HG03565 (cell line): ENCODE measurements around the gene DGUOK.
"Not testable (repeated sequence)": the region's sequence is repeated elsewhere in the genome, so short reads cannot be mapped to it uniquely, and the experiment has no call there.

Experiments
- ATAC-seq: cut with Tn5 transposase; IDR thresholded peaks from one replicate; pipeline ENCODE4 v1.9.1; 2021; ENCODE audit warnings: mild to moderate bottlenecking, moderate library complexity; ENCODE audit not compliant: unreplicated experiment

The DGUOK gene

DNA sequence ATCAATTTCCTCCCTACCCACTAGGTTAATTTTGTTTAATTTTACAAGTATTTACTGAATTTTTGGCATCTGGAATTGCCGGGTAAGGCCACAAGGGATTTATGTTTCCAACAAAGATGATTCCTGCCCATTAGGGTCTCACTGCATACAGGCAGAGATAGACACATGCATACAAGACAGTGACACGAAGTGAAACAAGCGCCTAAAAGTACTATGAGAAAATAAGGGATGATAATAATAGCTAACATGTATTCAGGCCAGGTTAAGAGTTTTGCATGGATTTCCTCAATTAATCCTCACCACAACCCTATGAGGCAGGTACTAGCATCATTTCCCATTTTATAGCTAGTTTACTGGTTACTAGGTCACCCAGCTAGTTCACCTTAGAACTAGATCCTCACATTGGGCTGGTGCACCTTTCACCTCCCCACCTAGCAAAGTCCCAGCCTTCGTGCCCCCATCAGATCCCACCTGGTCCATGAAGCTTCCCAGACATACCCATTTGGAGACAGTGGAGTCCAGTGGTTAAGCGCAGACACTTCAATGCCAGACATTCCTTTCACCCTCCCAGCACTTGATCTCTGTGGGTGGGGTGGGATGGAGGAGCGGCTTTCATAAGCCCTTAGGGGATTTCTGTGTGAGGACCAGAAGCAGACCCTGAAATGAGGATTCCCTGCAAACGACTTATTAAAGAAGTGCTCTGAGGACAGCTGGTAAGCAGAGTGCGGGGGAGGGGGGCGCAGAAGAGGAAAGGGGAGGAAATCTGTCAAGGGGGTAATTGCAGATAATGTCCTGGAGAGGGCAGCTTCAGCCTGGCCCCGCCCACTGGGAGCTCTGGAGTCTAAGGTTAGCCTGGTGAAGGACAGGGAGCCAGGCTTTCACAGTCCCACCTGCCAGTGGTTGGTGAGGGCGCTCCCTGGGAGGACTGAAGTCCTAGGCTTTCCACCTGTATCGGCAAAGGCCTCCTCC, 5.8 kb upstream of the DGUOK start:
- no peak for ATAC-seq

DNA sequence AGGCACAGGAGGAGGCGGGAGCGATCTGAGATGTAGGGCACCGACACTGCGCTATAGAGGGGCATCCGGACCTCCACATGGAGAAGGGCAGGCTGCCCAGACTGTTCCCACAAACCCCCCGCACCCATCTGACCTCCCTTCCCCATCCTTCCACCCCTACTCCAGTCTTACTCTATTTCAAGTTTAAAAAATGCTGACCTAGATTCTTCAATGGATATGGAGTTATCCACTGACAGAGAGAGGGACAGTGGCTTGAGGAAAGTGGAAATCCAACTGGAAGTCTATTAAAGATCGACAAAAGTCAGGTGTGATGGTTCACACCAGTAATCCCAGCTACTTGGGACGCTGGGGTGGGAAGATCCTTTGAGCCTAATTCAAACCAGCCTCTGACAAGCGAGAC, 5.1 kb upstream of the DGUOK start:
- no peak for ATAC-seq

DNA sequence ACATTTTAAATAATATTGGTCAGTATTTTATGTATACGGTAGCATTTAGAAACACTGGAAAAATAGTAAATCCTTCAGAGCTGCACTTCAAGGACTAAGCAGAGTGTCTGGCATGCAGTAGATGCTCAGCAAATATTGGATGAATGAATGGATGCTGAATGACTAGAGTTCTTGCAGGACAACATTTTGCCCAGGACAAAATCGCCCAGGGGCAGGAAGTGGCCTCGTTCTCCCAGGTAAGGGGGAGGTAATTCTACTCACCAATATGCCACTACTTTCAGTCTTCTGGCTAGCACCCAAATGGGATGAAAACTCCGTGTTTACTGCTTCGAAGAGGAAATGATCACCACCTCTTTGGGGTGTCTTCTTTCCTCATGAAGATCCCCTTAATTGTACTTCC, 4.0 kb upstream of the DGUOK start:
- no peak for ATAC-seq

DNA sequence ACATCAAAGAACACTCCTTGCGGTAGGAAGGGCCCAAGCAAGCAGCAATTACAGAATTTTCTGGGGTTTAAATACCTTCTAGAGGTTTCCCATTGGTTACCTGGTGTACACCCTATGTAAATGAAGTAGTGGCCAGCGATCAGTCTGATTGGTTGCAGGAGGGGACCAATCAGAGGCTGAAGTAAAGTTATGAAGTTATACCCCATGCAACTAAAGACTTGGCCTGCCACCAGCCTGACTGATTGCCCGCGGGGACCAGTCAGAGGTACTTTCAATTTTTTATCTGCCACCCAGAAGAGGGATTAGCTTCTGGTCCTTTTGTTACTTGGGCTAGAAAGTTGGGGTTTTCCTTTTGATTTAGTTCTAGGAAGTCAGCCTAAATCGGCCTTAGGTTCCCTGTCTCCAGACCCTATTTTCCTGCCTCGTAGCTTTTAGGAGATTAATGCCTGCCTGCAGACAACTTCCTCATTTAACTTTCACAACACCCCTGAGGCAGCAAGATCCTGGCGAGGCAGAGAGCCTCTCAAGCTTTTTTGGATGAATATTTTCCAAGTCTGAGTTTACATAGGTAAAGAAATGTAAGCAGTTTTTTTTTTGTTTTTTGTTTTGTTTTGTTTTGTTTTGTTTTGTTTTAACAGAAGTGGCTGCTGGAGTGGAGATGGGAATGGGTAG, 1.5 kb upstream of the DGUOK start:
- ATAC-seq: no peak

DNA sequence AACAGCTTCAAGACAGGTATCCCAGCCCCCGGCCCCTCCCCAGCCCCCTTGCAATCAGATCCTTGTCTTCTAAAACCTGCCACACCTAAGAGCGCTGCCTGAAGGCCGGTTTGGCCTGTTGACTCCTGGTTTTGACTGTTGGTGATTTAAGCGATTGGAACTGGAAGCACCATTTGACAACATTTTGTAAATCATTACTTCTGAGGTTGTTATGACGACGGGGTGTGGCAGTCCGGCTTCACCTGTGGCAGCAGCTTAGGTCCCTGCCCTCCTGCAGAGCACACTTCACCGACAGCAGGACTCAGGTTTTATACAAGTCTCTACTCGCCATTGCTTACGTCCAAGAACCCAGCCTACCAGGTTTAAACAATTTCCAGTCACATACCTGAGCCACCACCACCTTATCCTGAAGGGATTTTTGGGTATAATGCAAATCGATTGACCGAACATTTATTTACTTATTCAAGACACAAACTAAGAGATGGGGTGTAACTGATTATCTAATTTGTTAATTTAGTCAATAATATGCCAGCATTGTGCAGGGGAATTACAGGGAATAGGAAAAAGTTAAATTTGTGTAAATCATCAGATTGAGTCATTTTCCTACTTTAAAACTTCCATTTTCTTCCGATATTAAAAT, 707 bp upstream of the DGUOK start:
- ATAC-seq: no peak

DNA sequence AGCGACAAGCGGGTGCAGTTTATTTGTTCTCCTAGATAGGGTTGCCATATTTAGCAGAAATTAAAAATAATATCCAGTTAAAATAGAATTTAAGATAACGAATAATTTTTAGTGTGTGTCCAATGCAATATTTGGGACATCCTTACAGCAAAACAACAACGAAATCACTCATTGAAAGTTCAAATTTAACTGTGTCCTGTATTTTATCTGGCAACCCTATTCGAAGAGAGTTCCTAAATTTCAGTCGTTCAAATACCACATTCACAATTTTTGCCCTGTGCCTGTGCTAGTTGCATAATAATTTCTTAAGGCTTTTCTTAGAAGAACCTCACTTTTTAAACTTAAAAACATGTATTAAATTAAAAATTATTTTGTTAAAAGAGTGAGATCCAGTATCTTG, 664 bp downstream of the DGUOK start:
- ATAC-seq: no peak

DNA sequence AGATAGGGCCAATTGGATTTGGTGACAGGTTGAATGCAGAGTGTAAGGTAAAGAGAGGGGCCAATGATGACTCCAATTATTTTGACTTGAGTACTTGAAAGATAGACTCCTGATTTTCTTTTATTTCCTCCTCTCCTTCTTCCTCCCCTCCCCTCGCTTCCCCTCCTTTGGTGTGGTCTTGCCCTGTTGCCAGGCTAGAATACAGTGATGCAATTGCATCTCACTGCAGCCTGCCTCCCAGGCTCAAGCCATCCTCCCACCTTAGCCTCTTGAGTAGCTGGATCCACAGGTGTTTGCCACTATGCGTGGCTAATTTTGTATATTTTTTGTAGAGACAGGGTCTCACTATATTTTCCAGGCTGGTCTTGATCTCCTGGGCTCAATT, 2.3 kb downstream of the DGUOK start:
- ATAC-seq: no peak

DNA sequence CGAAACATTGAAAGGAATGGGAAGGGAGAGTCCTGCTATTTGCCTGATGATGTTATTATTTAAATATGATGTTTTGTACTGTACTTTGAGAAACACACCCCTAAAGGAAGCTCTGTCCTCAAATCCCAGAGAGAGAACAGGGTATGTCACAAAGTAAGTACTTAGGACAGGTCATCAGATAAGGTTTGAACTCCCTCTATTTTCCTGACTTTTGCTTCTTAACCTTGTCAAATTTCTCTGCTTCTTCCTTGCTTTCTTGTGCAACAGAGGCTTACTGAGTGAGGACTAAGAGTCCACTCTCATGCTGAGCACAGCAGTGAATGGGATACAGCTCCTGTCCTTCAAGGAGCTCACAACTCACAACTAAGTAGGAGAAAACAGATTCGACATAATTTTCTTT, 3.7 kb downstream of the DGUOK start:
- ATAC-seq: no peak

DNA sequence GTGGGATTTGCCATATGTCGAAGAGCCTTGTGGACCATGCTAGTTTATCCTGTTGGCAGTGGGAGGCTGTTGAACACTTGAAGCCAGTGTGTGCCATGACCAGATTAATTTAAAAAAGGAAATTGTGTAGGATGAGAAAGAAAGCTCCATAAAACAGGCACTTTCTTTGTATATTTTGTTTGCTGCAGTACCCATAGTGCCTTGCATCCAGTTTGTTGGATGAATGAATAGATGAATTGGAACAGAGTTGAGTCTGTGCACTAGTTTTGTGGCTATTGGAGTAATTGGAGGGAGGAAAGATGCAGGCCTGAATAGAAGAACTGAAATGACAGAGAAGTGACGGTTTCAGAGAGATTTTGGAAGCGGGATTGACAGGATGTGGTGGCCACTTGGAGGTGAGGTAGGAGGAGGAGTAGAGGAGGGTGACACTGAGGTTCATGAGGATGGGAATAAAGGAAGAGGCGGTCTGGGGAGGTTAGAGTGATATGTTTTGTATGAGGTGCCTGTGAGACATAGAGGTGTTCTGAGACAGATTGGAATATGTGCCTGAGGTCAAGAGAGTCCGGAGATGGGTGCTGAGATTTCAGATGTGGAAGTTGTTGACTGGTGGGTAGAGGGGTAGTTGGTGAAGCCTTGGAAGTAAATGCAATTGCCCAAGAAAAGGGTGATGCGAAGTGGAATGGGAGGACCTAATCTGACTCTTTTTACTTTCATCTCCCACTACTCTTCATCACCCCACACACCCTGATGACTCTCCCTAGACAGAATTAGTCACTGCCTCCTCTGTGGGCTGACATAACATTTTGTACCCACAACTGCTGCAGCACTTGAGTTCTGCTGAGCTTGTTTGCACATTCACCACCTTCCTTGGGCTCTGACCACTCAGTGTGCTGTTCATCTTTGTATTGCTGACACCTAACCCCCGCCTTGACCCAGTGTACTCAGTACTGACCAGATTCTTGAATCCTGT, 5.1 kb downstream of the DGUOK start:
- no peak for ATAC-seq

DNA sequence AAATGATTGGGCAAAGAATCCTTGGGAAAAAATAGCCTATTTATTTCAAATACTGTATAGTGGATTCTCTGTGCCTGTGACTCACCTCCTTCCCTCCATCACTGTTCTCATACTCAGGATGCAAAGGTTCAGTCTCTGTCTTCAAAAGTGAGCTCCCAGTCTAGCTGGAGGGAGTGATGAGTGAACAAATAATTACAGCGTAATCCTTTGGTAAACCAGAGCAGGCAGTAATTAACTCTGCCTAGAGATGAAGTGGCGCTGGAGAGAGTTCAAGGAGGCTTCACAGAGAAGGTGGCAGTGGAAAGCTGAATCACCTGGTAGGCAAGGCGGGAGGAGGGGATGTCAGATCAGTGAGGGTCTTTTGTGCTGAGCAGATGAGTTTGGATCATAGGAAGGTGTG, 6.5 kb downstream of the DGUOK start:
- ATAC-seq: no peak

DNA sequence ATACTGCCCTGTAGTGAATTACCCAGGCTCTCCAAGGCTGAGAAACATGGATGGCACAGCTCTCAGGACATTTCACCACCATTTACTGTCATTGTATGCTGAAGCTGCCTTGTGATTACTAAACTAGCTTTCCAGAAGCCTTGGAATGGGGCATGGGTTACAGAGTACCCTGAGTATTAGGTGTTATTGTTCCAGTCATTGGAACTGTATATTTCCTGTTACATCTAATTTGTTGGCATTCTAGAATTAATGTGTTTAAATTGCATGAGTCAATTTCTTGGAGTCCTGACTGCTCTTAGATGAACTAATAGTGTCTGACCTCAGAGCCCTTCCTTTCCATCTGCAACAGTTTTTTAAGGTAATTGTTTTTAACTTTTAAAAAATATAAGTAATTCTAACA, 9.0 kb downstream of the DGUOK start:
- no peak for ATAC-seq

DNA sequence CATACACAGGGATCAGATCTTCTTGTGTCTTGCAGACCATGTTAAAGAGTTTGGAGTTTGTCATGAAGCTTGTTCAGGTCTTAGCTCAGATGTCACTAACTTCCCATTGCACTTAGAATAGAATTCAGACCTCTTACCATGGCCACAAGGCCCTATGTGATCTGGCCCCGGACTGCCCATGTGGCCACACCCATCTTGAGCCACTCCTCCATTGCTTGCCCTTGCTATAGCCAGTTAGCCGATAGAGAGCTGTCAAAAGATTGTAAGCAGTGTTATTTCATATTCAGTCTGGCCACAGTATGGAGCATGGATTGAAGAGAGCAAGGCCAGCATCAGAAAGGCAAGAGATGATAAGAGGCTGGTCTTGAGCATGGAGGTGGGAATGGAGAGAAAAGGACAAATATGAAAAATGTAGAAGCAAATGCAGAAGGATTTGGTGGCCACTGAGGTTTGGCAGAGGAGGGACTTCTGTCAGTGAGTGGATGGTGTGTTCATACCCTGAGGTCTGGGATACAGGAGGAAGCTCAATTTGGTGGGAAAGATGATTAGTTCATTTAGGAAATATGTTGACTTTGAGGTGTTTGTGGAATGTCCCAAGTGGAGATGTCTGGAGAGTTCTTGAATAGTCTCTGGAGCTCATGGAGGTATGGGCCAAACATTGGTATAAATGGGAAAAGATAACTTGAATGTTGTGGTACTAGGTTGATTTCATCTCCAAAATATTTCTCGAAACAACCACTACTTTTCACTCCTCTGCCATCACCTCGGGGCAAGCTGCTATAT, 10.6 kb downstream of the DGUOK start:
- ATAC-seq: no peak

DNA sequence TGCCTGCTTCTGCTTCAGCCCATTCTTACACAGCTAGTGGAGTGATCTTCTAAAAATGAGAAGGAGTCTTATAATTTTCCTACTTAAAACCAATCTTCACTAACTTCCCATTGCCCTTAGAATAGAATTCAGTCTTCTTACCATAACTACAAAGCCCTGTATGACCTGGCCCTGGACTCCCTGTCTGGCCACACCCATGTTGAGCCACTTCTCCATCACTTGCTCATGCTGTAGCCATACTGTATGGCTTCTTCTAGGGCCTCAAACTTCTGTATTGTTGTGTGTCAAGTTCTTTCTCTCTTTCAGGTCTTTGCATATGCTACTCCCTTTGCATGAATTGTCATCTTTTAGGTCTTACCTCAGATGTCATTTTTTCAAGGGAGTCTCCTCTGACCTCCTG, 11.2 kb downstream of the DGUOK start:
- ATAC-seq: no peak

DNA sequence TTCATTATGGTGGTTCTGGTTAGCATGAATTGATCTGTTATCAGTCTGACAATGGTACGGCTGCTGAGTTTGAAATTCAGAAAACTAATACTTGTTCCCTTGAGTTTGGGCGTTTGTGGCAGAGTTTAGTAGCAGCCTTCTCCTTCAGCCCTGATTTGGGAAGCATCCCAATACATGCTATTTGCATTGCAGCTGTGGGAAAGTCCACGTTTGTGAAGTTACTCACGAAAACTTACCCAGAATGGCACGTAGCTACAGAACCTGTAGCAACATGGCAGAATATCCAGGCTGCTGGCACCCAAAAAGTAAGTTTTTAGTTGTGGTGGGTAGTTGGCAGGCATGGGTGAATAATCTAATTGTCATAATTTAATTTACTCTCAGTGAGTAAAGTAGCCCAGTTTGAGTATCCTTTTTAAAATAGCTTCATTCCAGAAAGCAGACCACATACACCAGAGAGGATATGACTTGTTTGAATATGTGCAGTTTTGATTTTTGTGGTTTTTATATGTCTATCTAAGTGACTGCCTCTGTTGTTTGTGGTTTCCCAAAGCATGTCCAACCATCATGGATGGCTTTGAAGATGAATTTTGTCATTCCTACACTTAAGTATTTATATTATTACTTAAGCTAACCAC, 12.2 kb downstream of the DGUOK start:
- no peak for ATAC-seq

DNA sequence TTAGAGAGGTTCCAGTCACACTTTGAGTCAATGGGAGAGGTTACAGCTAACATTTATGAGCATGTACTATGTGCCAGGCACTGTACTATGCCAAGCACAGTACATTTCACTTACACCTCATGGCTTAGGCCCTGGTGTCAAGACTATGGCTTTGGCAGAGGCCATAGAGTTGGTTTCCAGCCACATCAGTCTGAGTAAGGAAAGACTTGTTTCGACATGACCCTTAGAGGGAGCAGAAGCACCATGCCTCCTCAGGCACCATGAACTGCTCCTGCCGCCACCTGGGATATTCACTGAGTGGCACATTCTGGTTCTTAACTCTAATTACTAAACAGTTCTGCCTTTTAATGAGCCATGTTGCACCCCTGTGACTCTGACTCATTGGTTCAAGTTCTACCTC, 12.7 kb downstream of the DGUOK start:
- no peak for ATAC-seq

DNA sequence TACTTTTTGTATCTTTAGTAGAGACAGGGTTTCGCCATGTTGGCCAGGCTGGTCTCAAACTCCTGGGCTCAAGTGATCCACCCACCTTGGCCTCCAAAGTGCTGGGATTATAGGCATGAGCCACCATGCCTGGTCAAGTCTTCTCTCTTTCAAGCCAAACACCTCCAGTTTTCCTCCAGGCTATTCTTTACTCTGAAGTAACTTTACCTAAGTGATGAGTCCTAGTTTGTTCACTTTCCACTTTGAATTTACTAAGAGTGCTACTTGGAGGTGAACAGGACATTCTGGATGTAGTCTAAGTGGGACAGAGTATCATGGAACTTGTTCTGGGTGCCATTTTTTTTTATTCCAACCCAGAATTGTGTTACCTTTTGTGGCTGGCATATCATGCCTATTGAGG, 13.4 kb downstream of the DGUOK start:
- ATAC-seq: not testable (repeated sequence)

DNA sequence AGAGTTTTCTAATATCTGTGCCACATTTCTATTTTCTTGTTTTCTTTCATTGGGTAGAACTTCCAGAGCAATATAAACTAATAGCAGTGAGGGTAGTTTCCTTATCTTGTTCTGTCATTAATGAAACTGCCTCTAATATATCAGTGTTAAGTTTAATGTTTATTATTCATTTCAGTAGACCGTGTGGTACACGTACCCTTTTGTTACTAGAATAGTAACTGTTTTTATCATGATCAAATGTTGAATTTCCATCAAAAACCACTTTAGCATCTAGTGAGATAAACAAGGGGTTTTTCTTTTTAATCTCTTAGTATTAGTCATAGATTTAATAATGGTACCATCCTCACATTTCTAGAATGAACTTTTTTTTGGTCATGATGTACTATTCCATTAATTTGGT, 16.0 kb downstream of the DGUOK start:
- no peak for ATAC-seq

DNA sequence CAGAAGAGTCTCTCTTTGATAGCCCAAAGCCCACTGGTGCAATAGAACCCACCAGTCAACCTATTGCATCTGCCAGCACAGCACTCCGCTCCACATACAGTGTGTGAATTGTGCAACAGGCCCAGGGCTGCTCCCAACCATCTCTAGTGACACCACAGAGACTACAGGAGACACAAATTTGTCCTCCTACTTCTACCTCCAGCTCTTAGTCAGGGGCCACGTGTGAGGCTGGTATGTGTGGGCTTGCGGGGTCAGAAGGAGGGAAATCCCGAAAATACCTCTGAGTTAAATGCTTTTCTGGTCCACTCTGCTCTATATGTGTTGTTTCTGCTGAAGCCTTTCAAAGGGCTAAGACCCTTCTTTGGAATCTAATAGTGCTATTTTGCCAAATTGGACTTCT, 18.0 kb downstream of the DGUOK start:
- no peak for ATAC-seq

DNA sequence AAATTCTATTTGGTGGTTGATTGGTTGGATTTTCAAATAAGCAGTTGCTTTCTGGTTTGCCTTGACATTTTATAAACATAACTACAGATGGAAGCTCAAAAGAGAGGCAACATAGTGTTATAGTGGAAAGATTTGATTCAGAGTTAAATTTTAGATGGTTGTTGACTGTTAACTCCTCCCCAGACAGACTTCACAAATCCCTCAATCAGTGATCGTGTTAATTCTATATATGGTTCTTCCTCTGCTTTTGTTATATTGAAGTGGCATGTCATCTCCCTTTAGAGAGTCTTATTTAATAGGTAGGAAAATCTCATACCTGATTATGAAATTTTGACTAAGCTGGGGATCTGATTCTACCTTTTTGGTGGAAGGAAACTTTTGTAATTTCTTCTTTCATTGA, 19.5 kb downstream of the DGUOK start:
- no peak for ATAC-seq

DNA sequence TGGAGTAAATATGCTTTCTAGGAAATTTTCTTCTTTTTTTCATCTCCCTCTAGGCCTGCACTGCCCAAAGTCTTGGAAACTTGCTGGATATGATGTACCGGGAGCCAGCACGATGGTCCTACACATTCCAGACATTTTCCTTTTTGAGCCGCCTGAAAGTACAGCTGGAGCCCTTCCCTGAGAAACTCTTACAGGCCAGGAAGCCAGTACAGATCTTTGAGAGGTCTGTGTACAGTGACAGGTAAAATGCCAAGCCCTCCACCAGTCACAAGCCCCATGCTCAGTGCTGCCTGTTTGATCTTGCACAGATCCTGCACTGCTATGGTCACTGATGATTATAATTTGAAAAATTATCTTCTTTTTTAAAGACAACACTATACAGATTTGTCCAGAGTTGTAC, 20.0 kb downstream of the DGUOK start:
- no peak for ATAC-seq
